Activated T-cell treated with anti-CD3 and anti-CD28 coated beads for 4 hours (primary cell): ENCODE data around the gene ASCC1.

Experiments
- DNase-seq: peaks from one replicate; pipeline ENCODE4 v3.0.0-alpha.2; 2020

ASCC1 gene

GRCh38 chr10:72062832-72063702 lies 153.0 kb downstream of the ASCC1 start:
- DNase-seq = no peak

GRCh38 chr10:72062382-72062781 lies 153.7 kb downstream of the ASCC1 start:
- DNase-seq = no peak

GRCh38 chr10:72061930-72062329 lies 154.1 kb downstream of the ASCC1 start:
- no peak for DNase-seq

- DNase-seq = no peak
Measured at GRCh38 chr10:72061491-72061890, 154.6 kb downstream of the ASCC1 start.

- no peak for DNase-seq
Measured at GRCh38 chr10:72059843-72060822, 155.9 kb downstream of the ASCC1 start.

GRCh38 chr10:72058989-72059842 lies 156.9 kb downstream of the ASCC1 start:
- peak; percentile 40 for DNase-seq

GRCh38 chr10:72058347-72058898 lies 157.7 kb downstream of the ASCC1 start:
- DNase-seq = no peak

- DNase-seq = no peak
Measured at GRCh38 chr10:72056932-72057751, 158.9 kb downstream of the ASCC1 start.

GRCh38 chr10:72056113-72056512 lies 160.0 kb downstream of the ASCC1 start:
- no peak for DNase-seq

GRCh38 chr10:72053690-72054089 lies 162.4 kb downstream of the ASCC1 start:
- DNase-seq = no peak

GRCh38 chr10:72050873-72051272 lies 165.2 kb downstream of the ASCC1 start:
- no peak for DNase-seq

- DNase-seq = no peak
Measured at GRCh38 chr10:72049969-72050781, 165.9 kb downstream of the ASCC1 start.

GRCh38 chr10:72049472-72049871 lies 166.6 kb downstream of the ASCC1 start:
- DNase-seq = no peak

- DNase-seq = peak; percentile 88
Measured at GRCh38 chr10:72048450-72049124, 167.5 kb downstream of the ASCC1 start.
